HS-5 (cell line): ENCODE data around the gene OR6Y1.

ENCODE experiments used
- DNase-seq: peaks from one replicate; pipeline ENCODE4 v3.0.0-alpha.2; 2012; ENCODE audit warnings: low read depth

The OR6Y1 gene

GRCh38 chr1:158554352-158554751, at the start of gene OR6Y1:
TSS of gene OR6Y1 (minus strand) at chr1:158554405. CDS start at chr1:158548105, 6,300 bp downstream.
- DNase-seq: no peak

- DNase-seq: no peak
These were observed 46.5 kb upstream of the OR6Y1 start for GRCh38 chr1:158600735-158601134.

GRCh38 chr1:158586942-158587341, 32.7 kb upstream of the OR6Y1 start:
- DNase-seq: no peak

GRCh38 chr1:158583962-158584361, 29.8 kb upstream of the OR6Y1 start:
- no peak for DNase-seq

DNA sequence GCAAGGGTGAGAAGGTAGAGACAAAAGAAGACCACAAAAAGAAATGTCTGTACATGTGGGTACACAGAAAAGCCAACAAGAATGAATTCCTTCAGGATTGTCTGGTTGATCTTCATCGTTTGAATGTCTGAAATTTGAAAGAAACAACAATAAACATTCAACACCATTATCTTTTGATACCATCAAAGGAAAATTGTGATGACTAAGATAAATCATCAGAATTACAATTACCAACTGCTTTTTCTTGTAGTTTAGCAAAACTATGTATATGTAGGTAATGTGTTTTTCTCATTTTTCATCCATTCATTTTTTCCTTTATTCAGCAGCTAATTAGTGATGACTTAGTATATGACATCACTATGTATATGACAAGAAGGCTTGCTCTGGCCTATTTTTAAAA, 25.5 kb upstream of the OR6Y1 start, which contains the start of gene OR10X1:
TSS of gene OR10X1 (minus strand) at position 167 of the 400 bp plus-strand sequence. CDS start at position 167, 0 bp downstream.
- no peak for DNase-seq

DNA sequence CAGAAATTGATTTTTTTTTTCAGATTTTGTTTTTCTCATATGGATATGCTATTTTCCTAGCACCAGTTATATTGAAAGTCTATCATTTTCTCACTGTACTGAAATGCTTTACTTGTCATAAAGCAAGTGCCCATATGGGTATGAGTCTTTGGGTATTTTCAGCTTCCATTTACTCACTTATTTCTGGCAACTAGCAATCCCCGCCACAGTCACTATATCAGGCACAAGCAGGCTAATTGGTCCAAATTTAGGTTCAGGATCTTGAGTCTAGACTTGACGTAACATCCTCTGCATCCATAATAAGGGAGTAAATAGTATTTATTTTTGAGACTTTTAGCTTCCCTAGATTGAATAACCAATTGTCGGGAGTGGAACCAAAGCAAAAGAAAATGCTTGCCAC, 23.4 kb upstream of the OR6Y1 start:
- no peak for DNase-seq

GRCh38 chr1:158572226-158572625, 18.0 kb upstream of the OR6Y1 start:
- DNase-seq: no peak

DNA sequence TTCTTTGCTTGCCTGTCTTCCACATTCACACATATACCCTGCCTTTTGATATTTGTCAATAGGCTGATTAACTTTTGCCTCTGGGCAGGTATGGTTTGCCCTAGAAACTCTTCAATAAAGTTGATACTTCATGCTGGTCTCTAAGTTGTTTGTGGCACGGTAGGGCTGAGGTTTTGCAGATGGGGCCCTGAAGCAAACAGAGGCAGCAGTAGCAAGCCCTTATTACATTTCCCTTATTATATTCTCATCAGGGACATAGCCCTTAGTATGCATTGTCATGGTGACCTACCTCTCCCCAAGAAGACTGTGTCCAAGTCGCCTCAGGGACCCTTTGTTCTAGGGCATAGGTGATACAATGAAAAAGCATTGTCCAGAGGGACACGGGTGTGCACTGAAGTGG, 16.3 kb upstream of the OR6Y1 start, which contains the start of gene OR6P1:
TSS of gene OR6P1 (minus strand) at position 101 of the 400 bp plus-strand sequence. CDS start 6,976 bp downstream, outside the sequence.
- no peak for DNase-seq

GRCh38 chr1:158564608-158565007, 10.4 kb upstream of the OR6Y1 start:
- no peak for DNase-seq

- DNase-seq: no peak
These were observed 9.6 kb upstream of the OR6Y1 start for GRCh38 chr1:158563853-158564252.

GRCh38 chr1:158559696-158560095, 5.5 kb upstream of the OR6Y1 start:
- no peak for DNase-seq

GRCh38 chr1:158552296-158552695, 1.9 kb downstream of the OR6Y1 start:
- DNase-seq: no peak

- no peak for DNase-seq
These were observed 6.7 kb downstream of the OR6Y1 start for GRCh38 chr1:158547533-158547932.

- DNase-seq: no peak
These were observed 16.6 kb downstream of the OR6Y1 start for GRCh38 chr1:158537609-158538008.

GRCh38 chr1:158534496-158534895, 19.7 kb downstream of the OR6Y1 start:
- DNase-seq: no peak

DNA sequence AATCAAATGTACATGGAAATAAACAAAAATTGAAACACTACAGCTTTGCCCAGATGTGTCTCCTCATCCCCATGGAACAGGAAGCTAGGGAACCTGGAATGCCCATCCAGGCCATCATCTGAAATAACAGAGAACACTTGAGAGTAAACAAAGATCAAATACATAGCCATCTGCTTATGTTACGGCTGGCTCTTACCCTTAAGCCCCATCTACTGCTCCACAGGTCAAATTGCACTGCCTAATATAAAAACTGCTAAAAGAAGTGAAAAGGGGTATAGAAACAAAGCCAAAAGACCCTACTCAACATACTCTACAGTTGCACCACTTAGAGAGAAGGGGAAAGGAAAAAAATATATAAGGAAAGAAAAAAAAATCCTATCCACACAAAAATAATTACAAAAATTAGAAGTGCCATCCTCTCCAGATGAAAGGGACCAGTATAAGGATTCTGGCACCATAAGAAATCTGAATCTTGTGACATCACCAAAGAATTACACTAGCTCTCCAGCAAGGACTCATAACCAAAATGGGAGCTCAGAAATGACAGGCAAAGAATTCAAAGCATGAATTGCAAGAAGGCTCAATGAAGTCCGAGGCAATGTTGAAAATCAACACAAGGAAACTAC, 26.9 kb downstream of the OR6Y1 start:
- DNase-seq: no peak

- no peak for DNase-seq
These were observed 32.5 kb downstream of the OR6Y1 start for GRCh38 chr1:158521666-158522058.

DNA sequence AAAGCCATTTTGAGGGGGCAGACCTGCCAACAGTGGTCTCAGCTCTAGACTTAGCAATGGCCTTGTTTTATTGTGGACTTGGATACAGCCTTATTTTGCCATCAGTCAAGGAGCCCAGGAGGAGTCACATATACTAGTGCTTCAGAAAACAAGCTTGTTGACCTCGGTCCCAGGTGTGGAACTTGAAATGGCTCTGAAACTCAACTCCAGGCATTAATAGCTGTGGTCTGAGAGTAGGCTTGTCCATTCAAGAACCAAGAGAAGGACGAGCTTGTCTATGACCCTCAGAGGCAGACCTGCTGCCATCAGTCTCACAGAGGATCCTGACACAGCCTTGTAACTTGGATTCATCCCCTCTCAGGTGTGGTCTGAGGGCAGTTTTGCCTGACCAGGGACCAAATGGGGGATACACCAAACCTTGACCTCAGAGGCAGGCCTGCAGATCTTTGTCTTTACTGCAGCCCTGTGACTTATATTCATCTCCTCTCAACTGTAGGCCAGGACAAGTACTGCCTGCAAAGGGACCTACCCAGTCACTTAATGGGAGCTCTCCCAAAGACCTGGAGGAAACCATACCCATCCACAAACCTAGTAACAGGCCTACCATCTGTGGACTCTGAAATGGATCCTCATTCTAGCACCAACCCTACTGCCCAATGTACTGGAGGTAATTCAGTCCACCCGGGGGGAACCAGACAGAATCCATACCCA, 33.1 kb downstream of the OR6Y1 start:
- DNase-seq: no peak

DNA sequence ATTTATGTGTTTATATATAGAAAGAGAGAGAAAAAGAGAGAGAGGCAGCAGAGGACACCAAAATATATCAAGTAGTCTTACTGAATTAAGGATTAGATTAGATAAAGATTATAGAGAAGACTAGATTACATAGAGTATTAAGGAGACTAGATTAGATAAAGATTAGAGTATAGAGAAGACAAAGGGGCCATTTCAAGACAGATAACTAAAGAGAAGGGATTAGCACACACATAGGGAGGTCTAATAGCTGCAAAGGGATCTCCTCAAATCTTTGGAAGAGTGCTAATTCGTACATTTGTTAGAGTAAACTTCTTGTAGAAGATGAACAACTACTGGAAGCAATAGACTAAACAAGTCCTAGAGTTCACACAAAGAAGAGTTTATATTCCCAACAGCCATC, 34.2 kb downstream of the OR6Y1 start:
- no peak for DNase-seq

DNA sequence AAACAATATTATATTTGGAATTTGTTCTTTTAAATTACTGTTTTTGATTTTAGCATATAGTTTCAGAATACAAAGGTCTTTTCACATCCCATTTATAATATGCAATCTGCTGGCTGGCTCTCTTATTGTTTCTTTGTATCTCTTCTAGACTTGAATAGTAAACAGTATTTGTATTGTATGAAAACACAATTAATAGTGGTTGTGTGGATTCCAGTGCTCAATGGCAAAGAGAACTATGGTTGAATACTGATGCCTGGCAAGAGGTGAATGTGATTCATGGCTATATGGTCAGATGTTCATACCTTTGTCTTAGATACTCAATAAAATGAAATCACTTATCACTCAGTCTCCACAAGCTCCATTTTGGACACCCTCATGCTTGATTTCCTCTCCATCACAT, 37.2 kb downstream of the OR6Y1 start:
- DNase-seq: no peak

DNA sequence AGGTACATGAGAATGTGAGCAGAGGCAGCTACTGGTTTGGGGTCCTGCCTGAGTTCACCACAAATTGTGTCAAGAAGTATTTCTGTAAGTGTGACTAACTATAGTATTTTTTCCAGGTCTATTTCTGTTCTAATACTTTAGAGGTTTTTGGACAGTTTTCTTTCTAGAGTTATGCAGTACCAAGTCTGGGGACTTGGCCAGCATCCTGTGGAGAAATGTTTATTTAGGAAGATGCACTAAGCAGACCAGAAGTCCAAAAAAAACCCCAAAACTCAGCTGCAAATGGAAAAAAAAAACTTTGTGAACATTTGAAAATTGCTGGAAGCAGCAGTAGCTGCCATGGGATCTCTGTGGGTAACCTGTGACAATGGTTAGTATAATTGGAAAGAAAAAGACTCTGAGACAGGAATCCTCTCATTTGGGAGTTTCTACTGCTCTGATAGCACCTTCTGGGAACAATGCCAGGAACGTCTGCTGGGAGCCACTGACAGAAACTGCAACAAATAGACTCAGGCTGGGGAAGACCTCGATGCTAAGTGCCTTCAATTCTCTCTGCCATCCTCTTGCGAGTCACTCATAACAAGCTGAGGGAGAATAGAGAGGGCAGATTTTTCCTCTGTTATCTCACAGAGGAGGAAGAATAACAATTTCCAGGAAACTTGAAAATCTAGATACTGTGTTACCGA, 44.6 kb downstream of the OR6Y1 start:
- no peak for DNase-seq

- DNase-seq: no peak
These were observed 46.7 kb downstream of the OR6Y1 start for GRCh38 chr1:158507511-158507910.

DNA sequence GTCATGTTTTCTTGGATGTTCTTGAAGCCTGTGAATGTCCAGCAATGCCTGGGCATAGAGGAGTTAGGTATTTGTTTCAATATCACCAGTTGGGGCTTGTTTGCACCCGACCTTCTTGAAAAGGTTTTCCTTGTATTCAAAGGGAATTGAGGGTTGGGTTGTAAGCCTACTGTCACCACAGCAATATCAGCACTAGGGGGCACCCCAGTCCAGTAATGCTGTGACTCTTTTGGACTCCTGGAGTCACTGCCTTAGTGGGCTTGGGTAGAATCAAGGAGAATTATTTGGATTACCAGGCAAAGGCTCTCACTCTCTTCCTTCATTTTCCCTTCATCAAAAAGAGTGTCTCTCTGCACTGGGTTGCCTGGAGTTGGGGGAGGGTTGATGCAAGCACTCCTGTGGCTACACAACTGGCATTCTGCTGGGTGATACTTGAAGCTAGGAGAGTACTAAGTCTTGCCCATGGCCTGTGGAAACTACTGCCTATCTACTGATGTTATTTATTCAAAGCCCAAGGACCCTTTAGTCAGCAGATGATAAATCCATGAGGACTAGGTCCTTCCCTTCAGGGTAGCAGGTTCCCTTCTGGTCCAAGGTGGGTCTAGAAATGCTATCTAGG, 47.7 kb downstream of the OR6Y1 start:
- no peak for DNase-seq
